ENCODE results near the gene EPHA10.
"Not testable (repeated sequence)": the region's sequence is repeated elsewhere in the genome, so short reads cannot be mapped to it uniquely, and the experiment has no call there.

EPHA10 gene

DNA sequence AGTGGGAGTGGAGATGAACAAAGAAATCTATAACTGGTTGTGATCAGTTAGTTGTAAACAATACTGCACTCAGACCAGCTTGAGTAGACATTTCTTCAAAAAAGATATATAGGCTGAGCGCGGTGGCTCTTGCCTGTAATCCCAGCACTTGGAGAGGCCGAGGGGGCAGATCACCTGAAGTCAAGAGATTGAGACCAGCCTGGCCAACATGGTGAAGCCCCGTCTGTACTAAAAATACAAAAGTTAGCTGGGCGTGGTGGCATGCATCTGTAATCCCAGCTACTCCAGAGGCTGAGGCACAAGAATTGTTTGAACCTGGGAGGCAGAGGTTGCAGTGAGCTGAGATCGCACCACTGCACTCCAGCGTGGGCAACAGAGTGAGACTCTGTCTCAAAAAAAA, 26.9 kb downstream of the EPHA10 start:
- H3K4me1 Mint-ChIP-seq; H3K36me3 Mint-ChIP-seq; H3K27ac Mint-ChIP-seq; ATAC-seq (replicated peaks); H3K9me3 Mint-ChIP-seq; H3K4me3 Mint-ChIP-seq; DNase-seq: not testable (repeated sequence)
- peaks cover 52 to 62% of the 10 kb centered on the region in 2 donors for H3K27me3 Mint-ChIP-seq

DNA sequence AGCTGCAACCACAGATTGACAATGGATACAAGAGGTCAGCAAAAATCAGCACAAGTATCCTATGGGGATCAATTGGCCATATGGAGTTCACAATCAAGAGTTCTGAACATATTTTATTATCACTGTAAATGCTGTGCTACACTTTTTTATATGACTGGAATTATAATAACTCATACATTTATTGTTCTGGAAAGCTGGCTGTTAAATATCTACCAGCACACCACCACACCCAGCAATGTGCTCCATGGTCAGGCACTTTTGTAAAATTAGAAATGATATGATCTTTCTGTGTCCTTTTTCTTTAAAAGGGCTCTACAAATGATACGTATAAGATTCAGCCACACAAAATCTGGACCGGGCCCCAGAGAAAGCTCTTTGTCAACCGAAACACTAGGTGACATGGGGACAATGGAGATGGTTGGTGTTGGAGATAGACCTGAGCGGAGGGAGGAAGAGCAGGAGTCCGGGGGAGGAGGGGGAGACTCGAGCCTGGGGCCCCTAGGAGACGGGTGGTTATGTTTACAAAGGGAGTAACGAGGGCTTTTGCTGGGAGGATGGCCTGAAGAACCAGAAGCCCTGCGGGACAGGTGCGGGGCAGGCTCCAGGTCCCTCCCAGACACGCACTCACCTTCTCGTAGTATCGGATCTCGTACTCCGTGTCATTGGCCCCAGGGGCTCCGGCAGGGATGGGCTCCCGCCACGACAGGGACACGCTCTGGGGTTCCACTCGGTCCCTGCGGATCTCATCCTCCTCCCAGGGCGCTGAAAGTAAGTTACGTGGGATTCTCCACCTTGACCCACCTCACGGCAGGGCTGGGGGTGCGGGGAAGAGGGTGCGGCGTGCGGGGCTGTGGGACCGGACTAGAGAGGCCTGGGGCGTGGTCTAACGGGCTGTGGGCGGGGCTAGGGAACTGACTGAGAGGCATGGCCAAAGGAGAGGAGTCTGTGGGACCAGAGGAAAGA, 30.0 kb downstream of the EPHA10 start:
- Mint-ChIP-seq H3K9me3 (peaks cover 3 to 4% of the 10 kb centered on the region in 2 donors), H3K27me3 (peaks cover 40 to 58% of the 10 kb centered on the region in 2 donors), H3K4me1 (peaks cover 0 to 5% of the 10 kb centered on the region in 2 donors), H3K4me3 (no peak overlapping the region), H3K27ac (no peak overlapping the region), H3K36me3 (peaks cover 0 to 4% of the 10 kb centered on the region in 2 donors)
- peak in 1 of 2 donors; percentile 42 for ATAC-seq (replicated peaks)
- no peak for DNase-seq

DNA sequence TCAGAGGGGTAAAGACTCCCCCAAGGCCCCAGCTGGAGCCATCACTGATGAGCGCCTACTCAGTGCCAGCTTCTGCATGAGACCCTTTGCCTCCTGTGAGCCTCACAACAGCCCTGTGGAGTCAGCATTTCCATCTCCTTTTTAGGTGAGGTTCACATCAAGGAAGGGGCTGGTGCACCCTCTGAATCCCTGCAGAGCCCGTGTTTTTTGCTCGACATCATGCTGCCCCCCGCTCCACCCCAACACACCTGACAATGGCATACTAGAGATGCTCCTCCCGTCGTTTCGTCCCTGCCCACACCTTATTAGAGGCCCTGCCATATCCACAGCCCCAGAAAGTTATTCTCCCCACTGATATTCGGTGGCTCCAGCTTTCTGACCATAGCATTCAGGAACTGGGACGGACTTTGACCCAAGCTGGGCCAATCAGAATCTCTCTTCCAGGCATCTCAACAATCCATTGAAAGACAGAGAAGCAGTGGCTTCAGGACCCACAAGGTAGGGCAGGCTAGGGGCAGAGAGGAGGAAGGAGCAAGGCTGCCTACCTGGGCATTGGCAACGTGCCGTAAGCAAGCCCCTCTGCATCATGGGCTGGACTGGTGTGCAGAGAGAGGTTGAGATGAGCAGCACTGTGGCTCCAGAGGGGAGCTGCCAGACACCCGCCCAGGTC, 32.7 kb downstream of the EPHA10 start:
- Mint-ChIP-seq H3K36me3 (peaks cover 0 to 2% of the 10 kb centered on the region in 2 donors), H3K27me3 (peaks cover 51 to 63% of the 10 kb centered on the region in 2 donors), H3K9me3 (peaks cover 1 to 3% of the 10 kb centered on the region in 2 donors), H3K27ac (no peak overlapping the region), H3K4me3 (no peak overlapping the region), H3K4me1 (peaks cover 0 to 5% of the 10 kb centered on the region in 2 donors)
- no peak for DNase-seq
- ATAC-seq (replicated peaks), result no peak

DNA sequence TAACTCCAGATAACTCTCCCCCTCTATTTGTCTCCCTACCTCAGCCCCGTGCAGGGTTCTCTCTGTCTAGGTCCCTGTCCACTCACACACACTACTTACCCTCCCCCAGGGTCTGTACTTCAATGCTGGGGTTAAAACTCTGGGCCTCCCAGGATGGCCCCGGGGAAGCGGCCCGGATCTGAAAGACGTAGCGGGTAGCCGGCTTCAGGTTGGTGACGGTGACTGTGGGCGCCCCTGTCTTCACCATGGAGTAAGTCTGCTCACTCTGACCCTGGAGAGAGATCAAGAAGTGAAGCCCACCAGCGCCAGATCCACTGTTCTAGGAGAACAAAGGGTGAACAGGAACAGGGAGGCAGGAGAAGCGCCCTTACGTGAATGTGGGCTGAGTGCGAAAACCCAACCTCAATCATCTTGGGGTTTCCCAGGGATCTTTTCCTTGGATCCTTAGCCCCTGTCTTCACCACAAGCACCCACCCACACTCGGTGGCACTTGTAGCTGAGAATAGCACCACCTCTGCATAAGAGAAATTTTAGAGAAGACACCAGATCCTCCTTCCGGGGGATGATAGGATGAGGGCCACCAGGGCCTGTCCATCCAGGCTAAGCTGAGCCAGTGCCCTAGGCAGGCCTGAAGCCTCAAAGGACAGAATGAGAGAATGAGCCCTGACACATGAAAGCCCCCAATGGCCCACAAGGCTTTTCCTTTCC, 33.5 kb downstream of the EPHA10 start:
- Mint-ChIP-seq H3K27ac (no peak overlapping the region), H3K4me1 (peaks cover 0 to 5% of the 10 kb centered on the region in 2 donors), H3K4me3 (no peak overlapping the region), H3K9me3 (no peaks in the 10 kb centered on the region), H3K27me3 (peaks cover 48 to 59% of the 10 kb centered on the region in 2 donors), H3K36me3 (no peaks in the 10 kb centered on the region)
- ATAC-seq (replicated peaks), result no peak
- no peak for DNase-seq

DNA sequence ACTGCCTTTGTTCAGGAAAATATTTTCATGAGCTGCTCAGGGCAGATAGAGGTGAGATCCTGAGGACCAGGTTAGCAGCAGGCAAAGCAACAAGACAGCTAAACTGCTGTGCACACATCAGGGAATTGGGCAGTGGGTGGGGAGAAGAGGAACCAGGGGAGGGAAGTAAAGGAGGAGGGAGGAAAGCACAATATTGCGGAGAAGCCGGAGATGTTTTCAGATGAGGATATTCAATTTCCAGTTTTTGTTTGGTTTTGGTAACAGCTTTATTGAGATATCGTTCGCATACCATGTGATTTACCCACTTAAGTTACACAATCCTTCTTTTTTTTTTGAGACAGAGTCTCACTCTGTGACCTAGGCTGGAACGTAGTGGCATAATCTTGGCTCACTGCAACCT, 34.5 kb downstream of the EPHA10 start:
- no peak overlapping the region for H3K27ac Mint-ChIP-seq
- H3K9me3 Mint-ChIP-seq, result no peaks in the 10 kb centered on the region
- no peaks in the 10 kb centered on the region for H3K36me3 Mint-ChIP-seq
- H3K27me3 Mint-ChIP-seq, result peaks cover 46 to 59% of the 10 kb centered on the region in 2 donors
- H3K4me1 Mint-ChIP-seq, result peaks cover 0 to 5% of the 10 kb centered on the region in 2 donors
- H3K4me3 Mint-ChIP-seq, result no peak overlapping the region
- no peak for ATAC-seq (replicated peaks)
- no peak for DNase-seq

DNA sequence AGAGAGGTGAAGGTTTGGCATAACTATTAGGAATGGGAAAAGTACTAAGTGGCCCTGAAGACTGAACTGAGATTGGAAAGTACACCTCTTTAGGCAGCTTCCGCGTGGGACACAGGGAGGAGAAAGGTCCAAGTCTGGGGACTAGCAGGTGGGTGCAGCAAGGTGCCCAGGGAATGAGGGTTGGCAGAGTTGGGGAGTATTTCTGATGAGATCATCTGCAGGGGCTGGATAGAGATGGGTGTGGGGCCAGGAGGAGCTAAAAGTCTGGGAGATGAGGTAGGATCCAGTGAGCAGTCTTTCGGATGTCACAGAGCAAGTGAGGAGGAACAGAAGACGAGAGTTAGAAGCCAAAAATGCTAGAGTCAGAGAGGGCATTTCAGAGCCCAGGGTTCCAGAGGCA, 36.5 kb downstream of the EPHA10 start:
- DNase-seq (no peak), ATAC-seq (replicated peaks) (no peak)
- Mint-ChIP-seq H3K4me1 (no peaks in the 10 kb centered on the region), H3K27me3 (peaks cover 45 to 60% of the 10 kb centered on the region in 2 donors), H3K9me3 (no peaks in the 10 kb centered on the region), H3K4me3 (no peak overlapping the region), H3K36me3 (no peaks in the 10 kb centered on the region), H3K27ac (no peak overlapping the region)

DNA sequence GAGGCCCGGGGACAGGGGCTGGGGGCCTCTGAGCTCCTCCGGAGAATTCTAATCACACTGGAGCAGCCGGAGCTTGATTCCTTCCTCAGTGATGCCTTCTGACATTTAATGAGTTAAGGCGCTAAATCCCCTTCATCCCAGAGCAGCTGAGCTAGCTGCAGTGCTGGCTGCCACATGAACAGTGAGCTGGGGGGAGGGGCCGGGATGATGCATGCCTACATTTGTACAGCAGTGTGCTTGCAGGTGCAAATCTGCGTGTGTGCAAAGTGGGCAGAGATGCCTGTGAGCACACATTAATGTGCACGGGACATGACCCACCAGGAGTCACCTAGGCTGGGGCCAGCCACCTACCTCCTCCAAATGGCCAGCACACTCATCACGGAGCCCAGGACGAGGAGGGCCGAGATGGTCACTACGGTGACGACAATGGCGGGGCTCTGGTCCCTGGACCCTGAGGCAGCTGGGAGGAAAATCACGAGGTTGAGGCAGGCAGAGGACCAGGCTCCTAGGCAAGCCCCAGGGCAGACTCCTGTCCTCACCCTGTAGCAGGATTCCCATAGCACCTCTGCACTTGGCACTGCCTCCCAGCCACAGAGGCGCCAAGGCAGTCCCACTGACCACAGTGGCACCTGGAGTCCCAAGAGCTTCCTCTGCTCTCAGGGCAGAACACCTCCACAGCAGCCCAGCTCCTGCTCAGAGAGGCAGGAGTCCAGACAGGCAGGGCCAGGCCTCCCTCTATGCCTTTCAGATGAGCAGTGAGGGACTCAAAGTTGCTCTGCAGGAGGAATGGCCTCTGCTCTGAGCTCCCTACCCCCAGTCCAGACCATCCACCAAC, 38.0 kb downstream of the EPHA10 start:
- Mint-ChIP-seq H3K9me3 (no peaks in the 10 kb centered on the region), H3K4me1 (no peaks in the 10 kb centered on the region), H3K27ac (no peak overlapping the region), H3K4me3 (no peak overlapping the region), H3K27me3 (peaks cover 41 to 48% of the 10 kb centered on the region in 2 donors), H3K36me3 (no peaks in the 10 kb centered on the region)
- no peak for ATAC-seq (replicated peaks)
- no peak for DNase-seq

- ATAC-seq (replicated peaks), result no peak
- no peak for DNase-seq
- Mint-ChIP-seq H3K9me3 (no peaks in the 10 kb centered on the region), H3K4me1 (no peaks in the 10 kb centered on the region), H3K4me3 (no peak overlapping the region), H3K27ac (no peak overlapping the region), H3K27me3 (peaks cover 41 to 43% of the 10 kb centered on the region in 2 donors), H3K36me3 (no peaks in the 10 kb centered on the region)
Observed at GRCh38 chr1:37725851-37726613, 38.9 kb downstream of the EPHA10 start.

GRCh38 chr1:37724575-37724974, 40.3 kb downstream of the EPHA10 start:
- Mint-ChIP-seq H3K27me3 (peaks cover 35 to 41% of the 10 kb centered on the region in 2 donors), H3K36me3 (no peaks in the 10 kb centered on the region), H3K27ac (no peak overlapping the region), H3K4me1 (no peaks in the 10 kb centered on the region), H3K9me3 (no peaks in the 10 kb centered on the region), H3K4me3 (no peak overlapping the region)
- no peak for DNase-seq
- no peak for ATAC-seq (replicated peaks)

- Mint-ChIP-seq H3K9me3 (no peaks in the 10 kb centered on the region), H3K4me1 (no peaks in the 10 kb centered on the region), H3K36me3 (no peaks in the 10 kb centered on the region), H3K27ac (no peak overlapping the region), H3K27me3 (peaks cover 31 to 37% of the 10 kb centered on the region in 2 donors), H3K4me3 (no peak overlapping the region)
- no peak for ATAC-seq (replicated peaks)
- DNase-seq, result no peak
Observed at GRCh38 chr1:37723390-37724078, 41.4 kb downstream of the EPHA10 start.

GRCh38 chr1:37723072-37723389, 41.9 kb downstream of the EPHA10 start:
- peaks cover 26 to 32% of the 10 kb centered on the region in 2 donors for H3K27me3 Mint-ChIP-seq
- no peak overlapping the region for H3K27ac Mint-ChIP-seq
- no peaks in the 10 kb centered on the region for H3K4me1 Mint-ChIP-seq
- no peak for ATAC-seq (replicated peaks)
- H3K4me3 Mint-ChIP-seq, result no peak overlapping the region
- no peaks in the 10 kb centered on the region for H3K36me3 Mint-ChIP-seq
- no peaks in the 10 kb centered on the region for H3K9me3 Mint-ChIP-seq
- no peak for DNase-seq

- Mint-ChIP-seq H3K9me3 (no peaks in the 10 kb centered on the region), H3K27me3 (peaks cover 20 to 26% of the 10 kb centered on the region in 2 donors), H3K27ac (no peak overlapping the region), H3K4me3 (no peak overlapping the region), H3K4me1 (no peaks in the 10 kb centered on the region), H3K36me3 (no peaks in the 10 kb centered on the region)
- ATAC-seq (replicated peaks), result no peak
- DNase-seq, result no peak
Observed at GRCh38 chr1:37722181-37723071, 42.5 kb downstream of the EPHA10 start.
